ENCODE results near the gene REC8.

GRCh38 chr14:24136684-24137528 is 35.0 kb upstream of the REC8 start:
- TF ChIP-seq CTCF (optimal IDR thresholded peaks at IDR 0.05 in 1 of 3, IDR thresholded peaks at IDR 0.05 in 1 of 3, conservative IDR thresholded peaks at IDR 0.05 in 1 of 3; ENCODE audit: extremely low read depth in 1 of 3, insufficient read depth in 2 of 3, low read length in 3 of 3): no peak
- no peak for TF ChIP-seq EZH2 (IDR thresholded peaks at IDR 0.05; ENCODE audit: low read length)

Data from keratinocyte (primary cell).